CD14-positive monocyte (primary cell): ENCODE measurements around the gene FANCI. TPM values are rescaled to one million over a fixed set of nuclear protein-coding genes. Genes with fewer than 3 reads are reported as not detected.

ENCODE experiments used
- DNase-seq, 3 donors: peaks; one replicate each; pipeline ENCODE4 v3.0.0-alpha.2; 2011 to 2022
- H2AFZ ChIP-seq: 2 replicates; pipeline ENCODE4 v1.6.0; 2012; ENCODE audit warnings: mild to moderate bottlenecking, low read depth, low read length, inconsistent platforms; ENCODE audit not compliant: insufficient read depth, poor library complexity, severe bottlenecking
- H3K27ac ChIP-seq, 2 donors: 1 replicate in 1 of 2; 2 replicates in 1 of 2; pipeline ENCODE4 v1.5.1; 2012 to 2013; ENCODE audit warnings: low read length in 2 of 2, control low read depth in 1 of 2, inconsistent platforms in 1 of 2, low read depth in 1 of 2, mild to moderate bottlenecking in 1 of 2
- H3K27me3 ChIP-seq, 2 donors: one replicate each; pipeline versions ENCODE4 v1.6.0 to v1.6.1; 2011 to 2013; ENCODE audit warnings: low read length in 2 of 2; ENCODE audit not compliant: control insufficient read depth in 2 of 2, insufficient read depth in 2 of 2
- H3K36me3 ChIP-seq, 2 donors: replicated peaks in 1 of 2; 1 replicate in 1 of 2; 2 replicates in 1 of 2; pipeline versions ENCODE4 v1.5.1 to v1.6.1; 2012 to 2013; ENCODE audit warnings: low read length in 2 of 2, control low read depth in 1 of 2, inconsistent platforms in 1 of 2, mild to moderate bottlenecking in 1 of 2; ENCODE audit not compliant: insufficient read depth in 2 of 2, control insufficient read depth in 1 of 2
- H3K4me1 ChIP-seq, 2 donors: 1 replicate in 1 of 2; 2 replicates in 1 of 2; pipeline versions ENCODE4 v1.5.1 to v1.6.1; 2012 to 2013; ENCODE audit warnings: low read length in 2 of 2, control low read depth in 1 of 2, inconsistent platforms in 1 of 2, mild to moderate bottlenecking in 1 of 2, moderate library complexity in 1 of 2; ENCODE audit not compliant: insufficient read depth in 2 of 2, control insufficient read depth in 1 of 2
- H3K4me2 ChIP-seq: replicated peaks from 2 replicates; pipeline ENCODE3; 2012; ENCODE audit warnings: low read length, moderate library complexity, mild to moderate bottlenecking; ENCODE audit not compliant: poor library complexity, severe bottlenecking; ENCODE audit errors: extremely low read depth
- H3K4me3 ChIP-seq, 3 experiments: fragments of 200-600 bp in 1 of 3; sonication (generic) in 1 of 3; replicated peaks in 1 of 3; 1 replicate in 2 of 3; 2 replicates in 1 of 3; pipeline ENCODE4 v1.5.1; 2011 to 2013; ENCODE audit warnings: low read length in 3 of 3, mild to moderate bottlenecking in 3 of 3, control low read depth in 2 of 3, low read depth in 2 of 3, inconsistent platforms in 1 of 3, moderate library complexity in 1 of 3
- H3K79me2 ChIP-seq: 2 replicates; pipeline ENCODE4 v1.6.0; 2012; ENCODE audit warnings: mild to moderate bottlenecking, control low read depth, inconsistent platforms, low read length, moderate library complexity; ENCODE audit not compliant: insufficient read depth
- H3K9ac ChIP-seq: 2 replicates; pipeline ENCODE4 v1.6.0; 2017; ENCODE audit warnings: low read length, mild to moderate bottlenecking; ENCODE audit not compliant: insufficient read depth, poor library complexity, severe bottlenecking
- H3K9me3 ChIP-seq, 2 donors: replicated peaks in 1 of 2; 1 replicate in 1 of 2; 2 replicates in 1 of 2; pipeline versions ENCODE4 v1.5.1 to v1.6.1; 2012 to 2013; ENCODE audit warnings: low read length in 2 of 2, control low read depth in 1 of 2; ENCODE audit not compliant: control insufficient read depth in 1 of 2, insufficient read depth in 1 of 2
- H4K20me1 ChIP-seq: 2 replicates; pipeline ENCODE4 v1.6.0; 2012; ENCODE audit warnings: mild to moderate bottlenecking, low read length, control low read depth, moderate library complexity; ENCODE audit not compliant: insufficient read depth
- H3K27ac Mint-ChIP-seq, 7 donors: one replicate each; pipeline ENCODE4 v1.8.0; 2020; ENCODE audit warnings: mild to moderate bottlenecking in 7 of 7, mixed read lengths in 7 of 7, moderate library complexity in 6 of 7, inconsistent platforms in 2 of 7
- H3K27me3 Mint-ChIP-seq, 3 donors: one replicate each; pipeline ENCODE4 v1.8.0; 2021 to 2022; ENCODE audit warnings: low read depth in 3 of 3, mild to moderate bottlenecking in 3 of 3, mixed read lengths in 3 of 3, moderate library complexity in 3 of 3, inconsistent platforms in 1 of 3
- H3K36me3 Mint-ChIP-seq, 2 donors: one replicate each; pipeline ENCODE4 v1.8.0; 2020; ENCODE audit warnings: mixed read lengths in 2 of 2, inconsistent platforms in 1 of 2, mild to moderate bottlenecking in 1 of 2
- H3K4me1 Mint-ChIP-seq: one replicate; pipeline ENCODE4 v1.8.0; 2020; ENCODE audit warnings: mild to moderate bottlenecking, mixed read lengths
- H3K4me3 Mint-ChIP-seq, 2 donors: one replicate each; pipeline ENCODE4 v1.8.0; 2020; ENCODE audit warnings: mild to moderate bottlenecking in 2 of 2, mixed read lengths in 2 of 2, moderate library complexity in 1 of 2
- H3K9me3 Mint-ChIP-seq, 7 donors: one replicate each; pipeline ENCODE4 v1.8.0; 2020 to 2022; ENCODE audit warnings: mixed read lengths in 7 of 7, mild to moderate bottlenecking in 6 of 7, moderate library complexity in 6 of 7, inconsistent platforms in 2 of 7
- WGBS: methylation state at CpG from one replicate; pipeline ENCODE4 v1.1.5; 2013; ENCODE audit warnings: missing lambda C conversion rate; ENCODE audit not compliant: insufficient coverage; 5-methylcytosine and 5-hydroxymethylcytosine counted together
- intact Hi-C, 2 donors: fragments of 100-400 bp; cut with micrococcal nuclease; formaldehyde crosslinking; loops; one replicate each; pipeline versions ENCODE4 v1.15.0 to v1.15.1; 2023
- polyA plus RNA-seq, 3 donors: library from polyadenylated mRNA; depleted of rRNA in 1 of 3; unstranded in 2 of 3; stranded (reverse) in 1 of 3; fragments of 300-500 nt in 2 of 3; fragments of >200 nt in 1 of 3; fragmentation: Illumina TruSeq in 2 of 3; gene quantifications; 1 replicate in 2 of 3; 2 replicates in 1 of 3; pipeline ENCODE4 v1.2.3, GENCODE V29; 2012 to 2021
- TF ChIP-seq, protein P1 (sequence below): fragments of 200-600 bp; IDR thresholded peaks from one replicate; pipeline ENCODE4 v1.8.0; 2022; ENCODE audit warnings: antibody characterized with exemption, mild to moderate bottlenecking

FANCI gene
- polyA plus RNA-seq, 3 donors: 1.4 to 2.6 (median 1.5) TPM

DNA sequence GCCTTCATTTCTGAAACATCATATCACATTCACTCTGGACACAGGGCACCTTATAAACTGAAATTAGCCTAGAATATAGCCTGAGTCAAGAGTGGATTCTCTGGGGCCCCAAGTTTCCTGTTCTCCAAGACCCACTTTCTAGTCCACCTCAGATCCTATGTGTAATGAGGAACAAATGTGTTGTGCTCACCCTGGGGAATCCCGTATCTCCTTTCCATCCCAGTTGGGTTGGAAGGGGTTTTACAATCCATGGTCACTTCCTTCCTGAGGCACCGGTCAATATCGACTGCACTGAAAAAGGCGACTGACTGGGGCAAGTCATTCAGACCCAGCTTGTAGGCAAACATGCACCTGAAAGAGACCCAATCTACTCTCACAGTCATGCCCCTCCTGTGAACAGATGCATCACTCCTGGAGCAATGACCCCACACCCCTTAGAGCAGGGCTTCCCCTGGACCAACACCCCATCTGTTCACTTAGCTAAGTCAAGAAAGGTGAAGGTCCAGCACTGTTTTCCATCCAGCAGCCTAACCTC, 73.5 kb downstream of the FANCI start:
- H3K27me3 Mint-ChIP-seq: no peaks in the 10 kb centered on the region
- H3K36me3 Mint-ChIP-seq: peaks cover 80 to 93% of the 10 kb centered on the region in 2 donors
- 71% methylated on average over 1 of the region's 4 CpGs for WGBS
- H3K9me3 ChIP-seq: no peaks in the 10 kb centered on the region
- peaks cover 62% of the 10 kb centered on the region for H4K20me1 ChIP-seq
- H3K36me3 ChIP-seq: peaks cover 76 to 96% of the 10 kb centered on the region in 2 donors
- H3K27ac ChIP-seq: peak overlapping the region in 1 of 2 donors; percentile 36
- H3K4me3 ChIP-seq: no peak overlapping the region
- DNase-seq: peak in 1 of 3 donors; percentile 25
- H3K9me3 Mint-ChIP-seq: no peaks in the 10 kb centered on the region
- H3K9ac ChIP-seq: no peak overlapping the region
- TF ChIP-seq, protein P1, sequence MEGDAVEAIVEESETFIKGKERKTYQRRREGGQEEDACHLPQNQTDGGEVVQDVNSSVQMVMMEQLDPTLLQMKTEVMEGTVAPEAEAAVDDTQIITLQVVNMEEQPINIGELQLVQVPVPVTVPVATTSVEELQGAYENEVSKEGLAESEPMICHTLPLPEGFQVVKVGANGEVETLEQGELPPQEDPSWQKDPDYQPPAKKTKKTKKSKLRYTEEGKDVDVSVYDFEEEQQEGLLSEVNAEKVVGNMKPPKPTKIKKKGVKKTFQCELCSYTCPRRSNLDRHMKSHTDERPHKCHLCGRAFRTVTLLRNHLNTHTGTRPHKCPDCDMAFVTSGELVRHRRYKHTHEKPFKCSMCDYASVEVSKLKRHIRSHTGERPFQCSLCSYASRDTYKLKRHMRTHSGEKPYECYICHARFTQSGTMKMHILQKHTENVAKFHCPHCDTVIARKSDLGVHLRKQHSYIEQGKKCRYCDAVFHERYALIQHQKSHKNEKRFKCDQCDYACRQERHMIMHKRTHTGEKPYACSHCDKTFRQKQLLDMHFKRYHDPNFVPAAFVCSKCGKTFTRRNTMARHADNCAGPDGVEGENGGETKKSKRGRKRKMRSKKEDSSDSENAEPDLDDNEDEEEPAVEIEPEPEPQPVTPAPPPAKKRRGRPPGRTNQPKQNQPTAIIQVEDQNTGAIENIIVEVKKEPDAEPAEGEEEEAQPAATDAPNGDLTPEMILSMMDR: no peak
- no peaks in the 10 kb centered on the region for H3K4me1 ChIP-seq
- H3K4me1 Mint-ChIP-seq: no peaks in the 10 kb centered on the region
- H2AFZ ChIP-seq: no peak overlapping the region
- H3K4me3 Mint-ChIP-seq: no peak overlapping the region
- peaks cover 6% of the 10 kb centered on the region for H3K79me2 ChIP-seq
- no peaks in the 10 kb centered on the region for H3K27me3 ChIP-seq
- intact Hi-C loops: no loop called here
- no peak overlapping the region for H3K4me2 ChIP-seq
- peak overlapping the region in 3 of 7 donors; percentile 2 to 27 (median 23) for H3K27ac Mint-ChIP-seq

DNA sequence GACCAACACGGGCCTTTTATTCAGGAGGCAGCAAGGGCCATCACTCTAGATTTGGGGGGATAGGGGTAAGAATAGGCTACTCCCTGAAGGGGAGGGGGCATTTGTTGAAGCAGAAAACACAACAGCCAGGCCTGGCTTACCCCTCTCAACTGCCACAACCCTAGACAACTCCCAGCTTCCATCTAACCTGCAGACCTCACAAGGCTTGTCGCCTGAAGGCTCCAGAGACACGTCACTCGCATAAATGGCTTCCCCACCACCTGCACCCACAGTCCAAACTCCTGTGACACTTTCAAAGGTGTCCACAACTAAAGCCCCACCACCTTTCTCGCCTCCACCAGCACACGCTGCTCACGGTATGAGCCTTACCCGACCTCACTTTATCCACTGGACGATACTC, 75.9 kb downstream of the FANCI start:
- peak overlapping the region in 1 of 7 donors; percentile 14 for H3K27ac Mint-ChIP-seq
- H3K36me3 ChIP-seq: peaks cover 100% of the 10 kb centered on the region in 2 donors
- H2AFZ ChIP-seq: no peak overlapping the region
- peaks cover 93 to 96% of the 10 kb centered on the region in 2 donors for H3K36me3 Mint-ChIP-seq
- TF ChIP-seq, protein P1: no peak
- DNase-seq: no peak
- H3K9ac ChIP-seq: no peak overlapping the region
- peaks cover 6% of the 10 kb centered on the region for H3K79me2 ChIP-seq
- H3K4me1 ChIP-seq: no peaks in the 10 kb centered on the region
- no peak overlapping the region for H3K4me2 ChIP-seq
- no peaks in the 10 kb centered on the region for H3K9me3 ChIP-seq
- no peak overlapping the region for H3K4me3 Mint-ChIP-seq
- H3K27me3 Mint-ChIP-seq: no peaks in the 10 kb centered on the region
- H4K20me1 ChIP-seq: peaks cover 86% of the 10 kb centered on the region
- H3K4me3 ChIP-seq: no peak overlapping the region
- no peak overlapping the region for H3K27ac ChIP-seq
- H3K4me1 Mint-ChIP-seq: no peaks in the 10 kb centered on the region
- WGBS: 98% methylated on average over 8 of the region's 9 CpGs
- H3K27me3 ChIP-seq: no peaks in the 10 kb centered on the region
- intact Hi-C loops: no loop called here
- H3K9me3 Mint-ChIP-seq: no peaks in the 10 kb centered on the region
